Measurements from ENCODE around the gene CSNK2A2.

The CSNK2A2 gene

GRCh38 chr16:58138852-58139251, 59.1 kb downstream of the CSNK2A2 start:
- no peak for DNase-seq (ENCODE audit: low spot score)

GRCh38 chr16:58137581-58137980, 60.3 kb downstream of the CSNK2A2 start:
- DNase-seq (ENCODE audit: low spot score), result no peak

- peak; percentile 97 for DNase-seq (ENCODE audit: low spot score)
Observed at GRCh38 chr16:58129097-58129936, 68.6 kb downstream of the CSNK2A2 start, which contains the start of gene CFAP20. TSS of gene CFAP20 (minus strand) at chr16:58129381. CDS start at chr16:58129115, 266 bp downstream.

- DNase-seq (ENCODE audit: low spot score), result peak; percentile 13
Observed at GRCh38 chr16:58128711-58129096, 69.2 kb downstream of the CSNK2A2 start.

GRCh38 chr16:58128181-58128631, 69.7 kb downstream of the CSNK2A2 start:
- peak; percentile 24 for DNase-seq (ENCODE audit: low spot score)

GRCh38 chr16:58127634-58128033, 70.3 kb downstream of the CSNK2A2 start:
- peak; percentile 15 for DNase-seq (ENCODE audit: low spot score)

- DNase-seq (ENCODE audit: low spot score), result peak; percentile 50
Observed at GRCh38 chr16:58127033-58127556, 70.8 kb downstream of the CSNK2A2 start.

- no peak for DNase-seq (ENCODE audit: low spot score)
Observed at GRCh38 chr16:58126451-58126961, 71.4 kb downstream of the CSNK2A2 start.

- no peak for DNase-seq (ENCODE audit: low spot score)
Observed at GRCh38 chr16:58125781-58126335, 72.0 kb downstream of the CSNK2A2 start.

GRCh38 chr16:58125041-58125440, 72.9 kb downstream of the CSNK2A2 start:
- no peak for DNase-seq (ENCODE audit: low spot score)

GRCh38 chr16:58124601-58124915, 73.3 kb downstream of the CSNK2A2 start:
- no peak for DNase-seq (ENCODE audit: low spot score)

- DNase-seq (ENCODE audit: low spot score), result no peak
Observed at GRCh38 chr16:58123896-58124600, 73.9 kb downstream of the CSNK2A2 start.

GRCh38 chr16:58121132-58121531, 76.8 kb downstream of the CSNK2A2 start:
- DNase-seq (ENCODE audit: low spot score), result no peak

- no peak for DNase-seq (ENCODE audit: low spot score)
Observed at GRCh38 chr16:58120234-58120633, 77.7 kb downstream of the CSNK2A2 start.

GRCh38 chr16:58119509-58119845, 78.4 kb downstream of the CSNK2A2 start:
- no peak for DNase-seq (ENCODE audit: low spot score)

- no peak for DNase-seq (ENCODE audit: low spot score)
Observed at GRCh38 chr16:58118801-58119508, 79.0 kb downstream of the CSNK2A2 start.

GRCh38 chr16:58116529-58116928, 81.4 kb downstream of the CSNK2A2 start:
- DNase-seq (ENCODE audit: low spot score), result no peak

GRCh38 chr16:58116081-58116480, 81.8 kb downstream of the CSNK2A2 start:
- no peak for DNase-seq (ENCODE audit: low spot score)

- no peak for DNase-seq (ENCODE audit: low spot score)
Observed at GRCh38 chr16:58114827-58115825, 82.8 kb downstream of the CSNK2A2 start.

GRCh38 chr16:58111302-58111627, 86.6 kb downstream of the CSNK2A2 start:
- no peak for DNase-seq (ENCODE audit: low spot score)

Data from hematopoietic multipotent progenitor cell treated with erythropoietin and hydrocortisone succinate and interleukin-3 and kit ligand, for 17 days (in vitro differentiated cells).